Erythroblast (primary cell): Measurements from ENCODE around the gene SLC8A3.

Source experiments
- GATA1 ChIP-seq: IDR thresholded peaks from 2 replicates; pipeline ENCODE4 v1.6.1; 2011; ENCODE audit warnings: low read depth, mild to moderate bottlenecking, control low read depth, low read length, moderate library complexity
- POLR2A ChIP-seq: IDR thresholded peaks from 2 replicates; pipeline ENCODE4 v1.6.1; 2011; ENCODE audit warnings: mild to moderate bottlenecking, low read length

DNA sequence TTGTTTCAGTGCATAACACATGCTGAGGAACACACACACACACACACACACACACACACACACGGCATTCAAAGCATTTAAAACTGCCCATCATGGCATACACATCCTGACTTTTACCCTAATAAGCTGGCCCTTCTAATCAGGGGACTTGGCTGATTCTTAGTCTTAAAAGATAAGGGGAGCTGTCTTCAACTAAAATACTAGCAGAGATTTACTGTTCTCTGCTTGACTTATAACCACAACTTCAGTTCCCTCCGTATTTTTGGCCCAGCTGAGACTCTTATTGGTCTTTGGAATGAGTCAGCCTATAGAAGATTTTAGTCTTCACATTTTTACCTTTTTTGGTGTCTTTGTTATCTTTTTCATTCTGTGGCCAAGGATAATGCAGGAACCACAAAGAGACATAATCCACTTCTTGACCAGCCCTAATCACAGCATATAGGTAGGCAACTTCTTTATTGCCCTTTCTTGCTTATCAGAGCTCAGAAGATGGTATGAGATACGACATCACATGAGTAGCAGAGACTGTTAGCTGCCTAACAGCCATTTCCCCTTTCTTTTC lies 25.1 kb upstream of the SLC8A3 start:
- TF ChIP-seq POLR2A: no peak
- TF ChIP-seq GATA1: no peak
